Right lobe of liver (tissue), 6 donors: ENCODE measurements around the gene TFF1. TPM values are rescaled to one million over a fixed set of nuclear protein-coding genes. Genes with fewer than 3 reads are reported as not detected.
A peak's percentile ranks its signal among the peaks of the same experiment; 100 is the strongest.

Experiments
- ATAC-seq, 4 donors: fragments of 200-7000 bp; cut with Tn5 transposase; one replicate each; pipeline ENCODE4 v1.9.1; 2020; ENCODE audit warnings: mild to moderate bottlenecking in 4 of 4, moderate library complexity in 4 of 4
- DNase-seq, 3 donors: peaks; one replicate each; pipeline ENCODE4 v3.0.0-alpha.2; 2020
- H3K27ac ChIP-seq, 3 donors: fragments of 200-600 bp; one replicate each; pipeline ENCODE4 v1.8.0; 2022
- H3K27me3 ChIP-seq, 2 donors: fragments of 200-600 bp; one replicate each; pipeline ENCODE4 v1.8.0; 2022
- H3K36me3 ChIP-seq, 4 donors: fragments of 200-600 bp; sonication (generic) in 1 of 4; one replicate each; pipeline versions ENCODE4 v1.5.1 to v1.8.0; 2017 to 2022; ENCODE audit warnings: control low read depth in 1 of 4
- H3K4me1 ChIP-seq, 4 donors: fragments of 200-600 bp; sonication (generic) in 1 of 4; one replicate each; pipeline versions ENCODE4 v1.5.1 to v1.8.0; 2017 to 2022; ENCODE audit warnings: control low read depth in 1 of 4
- H3K4me3 ChIP-seq, 3 donors: fragments of 200-600 bp; one replicate each; pipeline ENCODE4 v1.8.0; 2022
- H3K9me3 ChIP-seq, 4 donors: fragments of 200-600 bp; sonication (generic) in 1 of 4; one replicate each; pipeline versions ENCODE4 v1.5.1 to v1.8.0; 2017 to 2022; ENCODE audit warnings: control low read depth in 1 of 4
- CTCF ChIP-seq, 4 donors: fragments of 200-600 bp in 3 of 4; fragments of 450-650 bp in 1 of 4; IDR thresholded peaks; one replicate each; pipeline versions ENCODE4 v1.5.1 to v1.8.0; 2016 to 2022; ENCODE audit warnings: antibody characterized with exemption in 4 of 4, mild to moderate bottlenecking in 2 of 4
- POLR2A ChIP-seq: fragments of 450-650 bp; IDR thresholded peaks from one replicate; pipeline ENCODE4 v1.6.1; 2017; ENCODE audit warnings: antibody characterized with exemption, mild to moderate bottlenecking
- WGBS: methylation state at CpG from one replicate; pipeline ENCODE4 v1.1.6; 2018; ENCODE audit warnings: low coverage, low lambda C conversion rate; ENCODE audit not compliant: insufficient coverage; ENCODE audit errors: missing lambda C conversion rate; 5-methylcytosine and 5-hydroxymethylcytosine counted together
- intact Hi-C, 2 donors: fragments of 100-400 bp; cut with DNase I; formaldehyde crosslinking; loops; one replicate each; pipeline versions ENCODE4 v1.11.2 to v1.14.1; 2022
- total RNA-seq, 6 experiments: library from RNA; depleted of rRNA in 2 of 6; stranded (reverse); fragments of >200 nt in 2 of 6; fragmentation: NEBNext Ultra II Directional in 3 of 6; extraction: Animal tissue kit (Norgen Biotek cat#: 25700) in 3 of 6; gene quantifications; one replicate each; pipeline versions ENCODE4 v1.1.0 to v1.2.4, GENCODE V29; 2016 to 2023
- donor health status: DM: no; HTN: yes; CAD: no.
- donor health status: DM: no; HTN: no; CAD: no.
- donor health status: DM: no; HTN: no; CAD: no.
- donor health status: DM: no; HTN: yes; CAD: no.
- donor health status: DM: no; HTN: yes; CAD: no.

Gene TFF1
- total RNA-seq, 6 experiments from 2014 or later: not detected

GRCh38 chr21:42393443-42393950, 27.2 kb upstream of the TFF1 start:
- H3K4me3 ChIP-seq: no peak overlapping the region
- no peak overlapping the region for H3K27ac ChIP-seq
- no peaks in the 10 kb centered on the region for H3K4me1 ChIP-seq
- ATAC-seq (no peak), DNase-seq (no peak)
- H3K36me3 ChIP-seq: no peaks in the 10 kb centered on the region
- WGBS: 55% methylated on average over 8 of the region's 8 CpGs
- intact Hi-C loops: no loop called here
- no peaks in the 10 kb centered on the region for H3K27me3 ChIP-seq
- TF ChIP-seq POLR2A (no peak), CTCF (IDR thresholded peaks at IDR 0.05) (no peak)
- no peaks in the 10 kb centered on the region for H3K9me3 ChIP-seq

GRCh38 chr21:42392731-42393442, 26.6 kb upstream of the TFF1 start:
- no peak overlapping the region for H3K4me3 ChIP-seq
- DNase-seq: peak in 1 of 3 donors; percentile 27
- no peak for ATAC-seq
- no peaks in the 10 kb centered on the region for H3K27me3 ChIP-seq
- no peaks in the 10 kb centered on the region for H3K36me3 ChIP-seq
- intact Hi-C loops: no loop called here
- H3K9me3 ChIP-seq: no peaks in the 10 kb centered on the region
- TF ChIP-seq CTCF (IDR thresholded peaks at IDR 0.05): no peak
- TF ChIP-seq POLR2A: no peak
- H3K27ac ChIP-seq: no peak overlapping the region
- H3K4me1 ChIP-seq: no peaks in the 10 kb centered on the region
- WGBS: 81% methylated on average over 17 of the region's 17 CpGs

- Histone ChIP-seq H3K9me3 (no peaks in the 10 kb centered on the region), H3K4me1 (peaks cover 0 to 2% (median 0%) of the 10 kb centered on the region in 4 donors), H3K36me3 (no peaks in the 10 kb centered on the region), H3K4me3 (no peak overlapping the region), H3K27me3 (no peaks in the 10 kb centered on the region), H3K27ac (no peak overlapping the region)
- intact Hi-C loops: no loop called here
- 59% methylated on average over 3 of the region's 5 CpGs for WGBS
- DNase-seq (peak in 1 of 3 donors; percentile 8), ATAC-seq (no peak)
- TF ChIP-seq CTCF (IDR thresholded peaks at IDR 0.05) (no peak), POLR2A (no peak)
Observed at GRCh38 chr21:42391297-42391696, 25.0 kb upstream of the TFF1 start.

GRCh38 chr21:42390696-42391095, 24.4 kb upstream of the TFF1 start:
- Histone ChIP-seq H3K4me3 (no peak overlapping the region), H3K36me3 (no peaks in the 10 kb centered on the region), H3K27me3 (no peaks in the 10 kb centered on the region), H3K4me1 (peaks cover 0 to 8% (median under 1%) of the 10 kb centered on the region in 4 donors), H3K27ac (no peak overlapping the region), H3K9me3 (no peaks in the 10 kb centered on the region)
- intact Hi-C loops: no loop called here
- no peak for TF ChIP-seq CTCF (IDR thresholded peaks at IDR 0.05)
- no peak for TF ChIP-seq POLR2A
- ATAC-seq: no peak
- whole genome bisulfite sequencing: 73% methylated on average over 2 of the region's 2 CpGs
- DNase-seq: no peak
